ENCODE results near the gene PPM1N. TPM values are rescaled to one million over a fixed set of nuclear protein-coding genes. Genes with fewer than 3 reads are reported as not detected.

Gene PPM1N
- total RNA-seq, 2 experiments from 2014 or later: 3.5 to 4.3 TPM

- H3K4me1 Mint-ChIP-seq: peaks cover 41% of the 10 kb centered on the region
- POLR2A ChIA-PET: interaction anchor here (0.7 to 3.3 kb wide), 15 partner anchors 10 to 226 kb away, joined by 3 to 73 read pairs (median 6); partner anchors contain the start of genes FOSB, POLR1G and PPP1R13L
These were observed 19.6 kb upstream of the PPM1N start for GRCh38 chr19:45478454-45479238.

GRCh38 chr19:45483033-45483432 lies 15.2 kb upstream of the PPM1N start:
- H3K36me3 Mint-ChIP-seq (ENCODE audit: low read depth): no peaks in the 10 kb centered on the region
- ChIA-PET CTCF (no interaction called here), POLR2A (no interaction called here)
- no peak overlapping the region for H3K27ac Mint-ChIP-seq
- H3K9me3 Mint-ChIP-seq: no peaks in the 10 kb centered on the region
- peaks cover 3% of the 10 kb centered on the region for H3K27me3 Mint-ChIP-seq
- DNase-seq: no peak
- peaks cover 31% of the 10 kb centered on the region for H3K4me1 Mint-ChIP-seq
- H3K4me3 Mint-ChIP-seq: no peak overlapping the region

More at GRCh38 chr19:45478454-45479238, 19.6 kb upstream of the PPM1N start:
- Mint-ChIP-seq H3K27me3 (peaks cover 10% of the 10 kb centered on the region), H3K36me3 (ENCODE audit: low read depth) (no peaks in the 10 kb centered on the region), H3K9me3 (no peaks in the 10 kb centered on the region), H3K4me3 (peak overlapping the region; percentile 61), H3K27ac (peak overlapping the region; percentile 94)
- DNase-seq: peak; percentile 94
- CTCF ChIA-PET: interaction anchor here (0.6 to 9.3 kb wide), 45 partner anchors 8 to 516 kb away, joined by 3 to 311 read pairs (median 5); partner anchors contain the start of genes BLOC1S3, EML2, ERCC1 and FOSB

GRCh38 chr19:45484273-45484945 lies 13.8 kb upstream of the PPM1N start:
- Mint-ChIP-seq H3K9me3 (no peaks in the 10 kb centered on the region), H3K36me3 (ENCODE audit: low read depth) (no peaks in the 10 kb centered on the region), H3K4me1 (peaks cover 21% of the 10 kb centered on the region), H3K27ac (no peak overlapping the region), H3K4me3 (no peak overlapping the region), H3K27me3 (peaks cover 7% of the 10 kb centered on the region)
- ChIA-PET CTCF (interaction anchor here (0.6 to 3.5 kb wide), 30 partner anchors 7 to 209 kb away, joined by 3 to 101 read pairs (median 6); partner anchors contain the start of genes ERCC1, FOSB and RTN2), POLR2A (interaction anchor here (0.6 to 1.8 kb wide), 9 partner anchors 10 to 275 kb away, joined by 3 to 11 read pairs (median 4); partner anchors contain the start of gene OPA3)
- no peak for DNase-seq

- peaks cover 7% of the 10 kb centered on the region for H3K27me3 Mint-ChIP-seq
- ChIA-PET CTCF (interaction anchor here (0.6 to 3.5 kb wide), 42 partner anchors 8 to 406 kb away, joined by 3 to 101 read pairs (median 5); partner anchors contain the start of genes ERCC1, FOSB, OPA3 and QPCTL), POLR2A (interaction anchor here (0.6 to 1.8 kb wide), 11 partner anchors 11 to 276 kb away, joined by 3 to 11 read pairs (median 4); partner anchors contain the start of gene OPA3)
These were observed 12.8 kb upstream of the PPM1N start for GRCh38 chr19:45485305-45486077.

GRCh38 chr19:45488708-45489107 lies 9.5 kb upstream of the PPM1N start:
- POLR2A ChIA-PET: no interaction called here
- Mint-ChIP-seq H3K4me1 (peaks cover 24% of the 10 kb centered on the region), H3K27me3 (peaks cover 14% of the 10 kb centered on the region), H3K36me3 (ENCODE audit: low read depth) (no peaks in the 10 kb centered on the region), H3K4me3 (no peak overlapping the region), H3K27ac (no peak overlapping the region), H3K9me3 (no peaks in the 10 kb centered on the region)
- no peak for DNase-seq
- CTCF ChIA-PET: interaction anchor here (3.0 kb wide), 1 partner anchor 10 kb away, joined by 12 read pairs; no protein-coding TSS in a partner anchor

More at GRCh38 chr19:45485305-45486077, 12.8 kb upstream of the PPM1N start:
- Mint-ChIP-seq H3K4me3 (peak overlapping the region; percentile 86), H3K27ac (peak overlapping the region; percentile 78), H3K4me1 (peaks cover 16% of the 10 kb centered on the region), H3K36me3 (ENCODE audit: low read depth) (no peaks in the 10 kb centered on the region), H3K9me3 (no peaks in the 10 kb centered on the region)
- peak; percentile 99 for DNase-seq

- H3K36me3 Mint-ChIP-seq (ENCODE audit: low read depth): no peaks in the 10 kb centered on the region
- no peak overlapping the region for H3K4me3 Mint-ChIP-seq
- no peak overlapping the region for H3K27ac Mint-ChIP-seq
- H3K27me3 Mint-ChIP-seq: peaks cover 18% of the 10 kb centered on the region
- peaks cover 23% of the 10 kb centered on the region for H3K4me1 Mint-ChIP-seq
- no peak for DNase-seq
- POLR2A ChIA-PET: no interaction called here
- CTCF ChIA-PET: interaction anchor here (0.9 to 3.0 kb wide), 2 partner anchors 11 to 16 kb away, joined by 5 to 12 read pairs; no protein-coding TSS in a partner anchor
- no peaks in the 10 kb centered on the region for H3K9me3 Mint-ChIP-seq
These were observed 8.9 kb upstream of the PPM1N start for GRCh38 chr19:45489216-45489855.

GRCh38 chr19:45492137-45492626 lies 6.1 kb upstream of the PPM1N start:
- CTCF ChIA-PET: interaction anchor here (0.9 to 1.0 kb wide), 2 partner anchors 13 to 66 kb away, joined by 3 to 5 read pairs; no protein-coding TSS in a partner anchor
- peaks cover 32% of the 10 kb centered on the region for H3K27me3 Mint-ChIP-seq
- peak overlapping the region; percentile 47 for H3K4me3 Mint-ChIP-seq
- peaks cover 24% of the 10 kb centered on the region for H3K4me1 Mint-ChIP-seq
- peak overlapping the region; percentile 36 for H3K27ac Mint-ChIP-seq
- DNase-seq: no peak
- POLR2A ChIA-PET: no interaction called here
- no peaks in the 10 kb centered on the region for H3K36me3 Mint-ChIP-seq (ENCODE audit: low read depth)
- no peaks in the 10 kb centered on the region for H3K9me3 Mint-ChIP-seq

- POLR2A ChIA-PET: no interaction called here
These were observed 5.4 kb upstream of the PPM1N start for GRCh38 chr19:45492627-45493470.

GRCh38 chr19:45494261-45494916 lies 3.9 kb upstream of the PPM1N start:
- ChIA-PET CTCF (interaction anchor here (1.4 to 4.9 kb wide), 7 partner anchors 9 to 148 kb away, joined by 4 to 42 read pairs (median 9); partner anchors contain the start of gene EML2), POLR2A (interaction anchor here (1.4 to 3.9 kb wide), 3 partner anchors 14 to 148 kb away, joined by 3 to 16 read pairs (median 6); partner anchors contain the start of gene VASP)

More at GRCh38 chr19:45492627-45493470, 5.4 kb upstream of the PPM1N start:
- Mint-ChIP-seq H3K36me3 (ENCODE audit: low read depth) (no peaks in the 10 kb centered on the region), H3K9me3 (no peaks in the 10 kb centered on the region), H3K27me3 (peaks cover 34% of the 10 kb centered on the region), H3K4me3 (peak overlapping the region; percentile 68), H3K27ac (no peak overlapping the region), H3K4me1 (peaks cover 30% of the 10 kb centered on the region)
- CTCF ChIA-PET: interaction anchor here (0.9 to 4.9 kb wide), 3 partner anchors 7 to 66 kb away, joined by 3 to 42 read pairs (median 5); no protein-coding TSS in a partner anchor
- no peak for DNase-seq

GRCh38 chr19:45495178-45495577 lies 3.1 kb upstream of the PPM1N start:
- Mint-ChIP-seq H3K36me3 (ENCODE audit: low read depth) (peaks cover 3% of the 10 kb centered on the region), H3K27ac (no peak overlapping the region), H3K27me3 (peaks cover 40% of the 10 kb centered on the region), H3K9me3 (no peaks in the 10 kb centered on the region), H3K4me1 (peaks cover 43% of the 10 kb centered on the region), H3K4me3 (peak overlapping the region; percentile 31)
- DNase-seq: no peak
- CTCF ChIA-PET: interaction anchor here (0.6 to 4.9 kb wide), 8 partner anchors 9 to 147 kb away, joined by 3 to 42 read pairs (median 7); partner anchors contain the start of gene EML2
- POLR2A ChIA-PET: interaction anchor here (1.2 to 3.9 kb wide), 5 partner anchors 13 to 147 kb away, joined by 3 to 16 read pairs (median 3); partner anchors contain the start of gene VASP

More at GRCh38 chr19:45494261-45494916, 3.9 kb upstream of the PPM1N start:
- no peak for DNase-seq
- Mint-ChIP-seq H3K4me3 (no peak overlapping the region), H3K4me1 (peaks cover 38% of the 10 kb centered on the region), H3K36me3 (ENCODE audit: low read depth) (peaks cover 2% of the 10 kb centered on the region), H3K27me3 (peaks cover 37% of the 10 kb centered on the region), H3K27ac (no peak overlapping the region), H3K9me3 (no peaks in the 10 kb centered on the region)
